Neutrophil (primary cell): ENCODE results near the gene HHAT.

Experiments
- H3K27ac ChIP-seq: fragments of 200-600 bp; sonication (generic); 2 replicates; pipeline ENCODE4 v1.5.1; 2016; ENCODE audit warnings: mild to moderate bottlenecking, moderate library complexity
- H3K27me3 ChIP-seq: fragments of 200-600 bp; sonication (generic); 2 replicates; pipeline ENCODE4 v1.6.0; 2016; ENCODE audit warnings: mild to moderate bottlenecking
- H3K36me3 ChIP-seq: fragments of 200-600 bp; sonication (generic); 2 replicates; pipeline ENCODE4 v1.5.1; 2017
- H3K4me1 ChIP-seq, 2 experiments: fragments of 200-600 bp in 1 of 2; sonication (generic) in 1 of 2; 1 replicate in 1 of 2; 2 replicates in 1 of 2; pipeline versions ENCODE4 v1.5.1 to v1.6.1; 2013 to 2016; ENCODE audit warnings: low read depth in 1 of 2, low read length in 1 of 2, mild to moderate bottlenecking in 1 of 2, moderate library complexity in 1 of 2; ENCODE audit not compliant: control insufficient read depth in 1 of 2, insufficient read depth in 1 of 2
- H3K4me3 ChIP-seq, 2 experiments: fragments of 200-600 bp in 1 of 2; sonication (generic) in 1 of 2; 1 replicate in 1 of 2; 2 replicates in 1 of 2; pipeline ENCODE4 v1.5.1; 2013 to 2016; ENCODE audit warnings: low read depth in 1 of 2, low read length in 1 of 2, mild to moderate bottlenecking in 1 of 2, moderate library complexity in 1 of 2
- H3K9me3 ChIP-seq: fragments of 200-600 bp; sonication (generic); 2 replicates; pipeline ENCODE4 v1.5.1; 2016
- CTCF ChIP-seq: fragments of 200-600 bp; sonication (generic); IDR thresholded peaks from 2 replicates; pipeline ENCODE4 v1.5.1; 2016; ENCODE audit warnings: antibody characterized with exemption

HHAT gene

GRCh38 chr1:210685295-210685650 is 356.6 kb downstream of the HHAT start:
- TF ChIP-seq CTCF: no peak
- no peaks in the 10 kb centered on the region for H3K36me3 ChIP-seq

GRCh38 chr1:210686841-210687240 is 358.1 kb downstream of the HHAT start:
- Histone ChIP-seq H3K36me3 (no peaks in the 10 kb centered on the region), H3K4me3 (no peak overlapping the region), H3K9me3 (no peaks in the 10 kb centered on the region), H3K4me1 (no peaks in the 10 kb centered on the region), H3K27ac (no peak overlapping the region), H3K27me3 (no peaks in the 10 kb centered on the region)
- TF ChIP-seq CTCF: no peak

More at GRCh38 chr1:210685295-210685650, 356.6 kb downstream of the HHAT start:
- H3K4me1 ChIP-seq: no peaks in the 10 kb centered on the region
- no peaks in the 10 kb centered on the region for H3K27me3 ChIP-seq
- H3K27ac ChIP-seq: no peak overlapping the region
- H3K4me3 ChIP-seq: no peak overlapping the region
- H3K9me3 ChIP-seq: no peaks in the 10 kb centered on the region

GRCh38 chr1:210687582-210688279 is 359.0 kb downstream of the HHAT start:
- no peak overlapping the region for H3K4me3 ChIP-seq
- no peaks in the 10 kb centered on the region for H3K27me3 ChIP-seq
- H3K36me3 ChIP-seq: no peaks in the 10 kb centered on the region
- H3K9me3 ChIP-seq: no peaks in the 10 kb centered on the region
- no peak overlapping the region for H3K27ac ChIP-seq
- TF ChIP-seq CTCF: no peak
- peaks cover 0 to 3% of the 10 kb centered on the region in 2 experiments for H3K4me1 ChIP-seq

- Histone ChIP-seq H3K4me3 (no peak overlapping the region), H3K4me1 (peaks cover 0 to 6% of the 10 kb centered on the region in 2 experiments), H3K27ac (no peak overlapping the region), H3K36me3 (no peaks in the 10 kb centered on the region), H3K9me3 (no peaks in the 10 kb centered on the region), H3K27me3 (no peaks in the 10 kb centered on the region)
- TF ChIP-seq CTCF: no peak
Measured at GRCh38 chr1:210688512-210689234, 360.0 kb downstream of the HHAT start.

GRCh38 chr1:210689826-210690225 is 361.1 kb downstream of the HHAT start:
- H3K36me3 ChIP-seq: no peaks in the 10 kb centered on the region

More at GRCh38 chr1:210689826-210690225, 361.1 kb downstream of the HHAT start:
- Histone ChIP-seq H3K27ac (no peak overlapping the region), H3K4me1 (peaks cover 0 to 6% of the 10 kb centered on the region in 2 experiments), H3K9me3 (no peaks in the 10 kb centered on the region), H3K4me3 (no peak overlapping the region), H3K27me3 (no peaks in the 10 kb centered on the region)
- no peak for TF ChIP-seq CTCF
